ENCODE measurements around the gene KRT86. TPM values are rescaled to one million over a fixed set of nuclear protein-coding genes. Genes with fewer than 3 reads are reported as not detected.

KRT86 gene
- total and polyA plus RNA-seq, 2 of the 8 experiments (the other 6 are each of a cell fraction or from before 2014, with no cell fraction given) = 0.12 TPM; not detected in 1

GRCh38 chr12:52247622-52248540 lies 26.6 kb upstream of the KRT86 start:
- Histone ChIP-seq H3K4me1 (replicated peaks in 1 of 4; ENCODE audit: control insufficient read depth in 3 of 4, insufficient read depth in 4 of 4, low read length in 3 of 4) (peaks cover 0 to 12% (median 5%) of the 10 kb centered on the region in 4 experiments; a peak in 5 of 7 replicates), H4K5ac (ENCODE audit: insufficient read length, low read depth, low read length) (no peak overlapping the region), H2BK12ac (ENCODE audit: low read depth, low read length) (no peak overlapping the region), H3K36me3 (ENCODE audit: control insufficient read depth in 2 of 4, insufficient read depth in 4 of 4, low read length in 3 of 4) (no peaks in the 10 kb centered on the region), H2AK5ac (ENCODE audit: low read depth, low read length) (0 out of 2 replicates have a peak overlapping the region, but pooled peaks have one; percentile 0), H3K14ac (ENCODE audit: insufficient read length) (no peak overlapping the region), H4K8ac (ENCODE audit: extremely low read depth, insufficient read depth, low read length) (no peak overlapping the region), H3K18ac (ENCODE audit: extremely low read depth, low read length) (no peak overlapping the region), H3K23me2 (ENCODE audit: low read depth, low read length) (peaks cover 3% of the 10 kb centered on the region; the same call in 1 of the 2 replicates), H3K56ac (replicated peaks; ENCODE audit: insufficient read length, low read depth, low read length) (no peak overlapping the region), H2BK5ac (ENCODE audit: low read depth, low read length) (no peak overlapping the region), H3K27me3 (replicated peaks in 1 of 4; ENCODE audit: control insufficient read depth in 3 of 4, extremely low read depth in 1 of 4, insufficient read depth in 3 of 4, low read length in 3 of 4) (peaks cover 4 to 29% (median 23%) of the 10 kb centered on the region in 4 experiments), H3K4me2 (ENCODE audit: insufficient read depth in 1 of 2, low read depth in 2 of 2, low read length in 2 of 2) (peak overlapping the region in 1 of 2 experiments; percentile 15; a peak in 1 of 4 replicates), H3K79me2 (ENCODE audit: control insufficient read depth in 1 of 2, insufficient read depth in 2 of 2, low read length in 2 of 2) (no peaks in the 10 kb centered on the region), H3K79me1 (ENCODE audit: low read depth, low read length) (no peaks in the 10 kb centered on the region), H3K23ac (ENCODE audit: insufficient read length) (no peak overlapping the region), H3K4ac (replicated peaks; ENCODE audit: insufficient read length, low read depth, low read length) (no peak overlapping the region), H3K9ac (replicated peaks in 1 of 4; ENCODE audit: extremely low read depth in 1 of 4, low read depth in 3 of 4, low read length in 3 of 4) (no peak overlapping the region), H3K27ac (ENCODE audit: low read depth, low read length) (no peak overlapping the region), H3K4me3 (ENCODE audit: extremely low read depth in 1 of 4, insufficient read depth in 2 of 4, low read depth in 3 of 4, low read length in 4 of 4) (no peak overlapping the region), H3K9me3 (ENCODE audit: insufficient read depth in 2 of 2, low read depth in 1 of 2, low read length in 1 of 2) (no peaks in the 10 kb centered on the region), H4K20me1 (replicated peaks in 1 of 2; ENCODE audit: control insufficient read depth in 1 of 2, insufficient read depth in 2 of 2, low read length in 2 of 2) (no peaks in the 10 kb centered on the region), H2BK120ac (replicated peaks; ENCODE audit: low read depth, low read length) (no peak overlapping the region), H4K91ac (replicated peaks; ENCODE audit: insufficient read length, low read length) (no peak overlapping the region), H2BK20ac (ENCODE audit: low read length) (no peak overlapping the region), H2BK15ac (ENCODE audit: low read length) (no peak overlapping the region), H2AFZ (ENCODE audit: low read length) (no peak overlapping the region)
- ChIA-PET CTCF (ENCODE audit: partially characterized antibody) (interaction anchor here (0.9 to 14.6 kb wide), 13 partner anchors 10 to 104 kb away, joined by 3 to 151 read pairs (median 26); partner anchors contain the start of gene KRT7), POLR2A (ENCODE audit: partially characterized antibody) (interaction anchor here (1.5 to 3.0 kb wide), 2 partner anchors 8 to 10 kb away, joined by 5 to 12 read pairs; no protein-coding TSS in a partner anchor)
- FAIRE-seq = no peak
- DNase-seq (ENCODE audit: low read depth in 1 of 2, low spot score in 2 of 2) = no peak
- WGBS, 2 experiments (ENCODE audit: extremely low coverage in 1 of 2, insufficient coverage in 1 of 2, insufficient read length in 1 of 2, insufficient replicate concordance in 2 of 2, low coverage in 1 of 2, low lambda C conversion rate in 2 of 2, missing lambda C conversion rate in 1 of 2) = 69% methylated on average over 10 of the region's 10 CpGs; no CpG with 5 or more reads in 1 of the 2 experiments
- no peak for TF ChIP-seq CREB1 (IDR thresholded peaks at IDR 0.05)
- no peak for TF ChIP-seq KDM1A (IDR thresholded peaks at IDR 0.05; ENCODE audit: borderline replicate concordance, low read length)
- TF ChIP-seq PHF8 (conservative IDR thresholded peaks at IDR 0.05; ENCODE audit: low read depth, low read length) = no peak
- TF ChIP-seq SRF (IDR thresholded peaks at IDR 0.05; ENCODE audit: low read depth, low read length) = no peak
